Measurements from ENCODE around the gene LCN1.

Gene LCN1

GRCh38 chr9:135505406-135506187 lies 15.6 kb upstream of the LCN1 start:
- DNase-seq (ENCODE audit: low read depth in 2 of 2), result no peak
- TF ChIP-seq CTCF (IDR thresholded peaks at IDR 0.05; ENCODE audit: low read depth, low read length), result no peak
- no peak overlapping the region for H3K4me3 ChIP-seq (replicated peaks in 1 of 2; ENCODE audit: low read depth in 2 of 2, low read length in 2 of 2)

GRCh38 chr9:135506327-135507103 lies 14.7 kb upstream of the LCN1 start:
- TF ChIP-seq CTCF (IDR thresholded peaks at IDR 0.05; ENCODE audit: low read depth, low read length), result no peak
- no peak overlapping the region for H3K4me3 ChIP-seq (replicated peaks in 1 of 2; ENCODE audit: low read depth in 2 of 2, low read length in 2 of 2)
- peak in 1 of 2 donors; percentile 34 for DNase-seq (ENCODE audit: low read depth in 2 of 2)

GRCh38 chr9:135507104-135508035 lies 13.9 kb upstream of the LCN1 start:
- TF ChIP-seq CTCF (IDR thresholded peaks at IDR 0.05; ENCODE audit: low read depth, low read length), result no peak
- no peak overlapping the region for H3K4me3 ChIP-seq (replicated peaks in 1 of 2; ENCODE audit: low read depth in 2 of 2, low read length in 2 of 2)
- DNase-seq (ENCODE audit: low read depth in 2 of 2), result no peak

- no peak for TF ChIP-seq CTCF (IDR thresholded peaks at IDR 0.05; ENCODE audit: low read depth, low read length)
- DNase-seq (ENCODE audit: low read depth in 2 of 2), result no peak
- H3K4me3 ChIP-seq (replicated peaks in 1 of 2; ENCODE audit: low read depth in 2 of 2, low read length in 2 of 2), result no peak overlapping the region
Observed at GRCh38 chr9:135508211-135508820, 12.9 kb upstream of the LCN1 start.

- TF ChIP-seq CTCF (IDR thresholded peaks at IDR 0.05; ENCODE audit: low read depth, low read length), result no peak
- DNase-seq (ENCODE audit: low read depth in 2 of 2), result no peak
- H3K4me3 ChIP-seq (replicated peaks in 1 of 2; ENCODE audit: low read depth in 2 of 2, low read length in 2 of 2), result no peak overlapping the region
Observed at GRCh38 chr9:135509458-135509857, 11.8 kb upstream of the LCN1 start.

- no peak for TF ChIP-seq CTCF (IDR thresholded peaks at IDR 0.05; ENCODE audit: low read depth, low read length)
- DNase-seq (ENCODE audit: low read depth in 2 of 2), result no peak
- H3K4me3 ChIP-seq (replicated peaks in 1 of 2; ENCODE audit: low read depth in 2 of 2, low read length in 2 of 2), result no peak overlapping the region
Observed at GRCh38 chr9:135512241-135512603, 9.0 kb upstream of the LCN1 start.

All from cardiac fibroblast (primary cell).